GM18868 (cell line): ENCODE data around the gene ELL2.

Experiments
- ATAC-seq: cut with Tn5 transposase; IDR thresholded peaks from one replicate; pipeline ENCODE4 v1.9.1; 2021; ENCODE audit warnings: mild to moderate bottlenecking, moderate library complexity; ENCODE audit not compliant: unreplicated experiment

The ELL2 gene

GRCh38 chr5:95983509-95983908 lies 21.9 kb upstream of the ELL2 start:
- no peak for ATAC-seq

GRCh38 chr5:95983080-95983479 lies 21.4 kb upstream of the ELL2 start:
- ATAC-seq: no peak

- ATAC-seq: no peak
Measured at GRCh38 chr5:95976606-95977005, 15.0 kb upstream of the ELL2 start.

- no peak for ATAC-seq
Measured at GRCh38 chr5:95975703-95976102, 14.1 kb upstream of the ELL2 start.

- peak; percentile 91 for ATAC-seq
Measured at GRCh38 chr5:95973793-95974325, 12.2 kb upstream of the ELL2 start.

DNA sequence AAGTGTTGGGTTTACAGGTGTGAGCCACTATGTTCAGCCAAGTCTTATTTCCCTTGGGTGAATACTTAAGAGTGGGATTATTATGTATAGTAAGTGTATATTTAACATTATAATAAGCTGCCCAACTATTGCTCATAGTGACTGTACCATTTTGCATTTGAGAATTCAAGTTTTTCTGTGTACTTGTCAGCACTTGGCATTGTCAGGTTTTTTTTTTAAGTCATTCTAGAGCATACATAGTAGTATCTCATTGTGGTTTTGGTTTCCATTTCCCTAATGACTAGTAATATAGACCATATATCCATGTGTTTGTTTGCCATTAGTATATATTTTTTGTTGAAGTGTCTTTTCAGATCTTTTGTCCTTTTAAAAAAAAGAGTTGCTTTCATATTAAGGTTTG lies 10.5 kb upstream of the ELL2 start:
- ATAC-seq: no peak

- ATAC-seq: no peak
Measured at GRCh38 chr5:95970359-95970704, 8.7 kb upstream of the ELL2 start.

- no peak for ATAC-seq
Measured at GRCh38 chr5:95969651-95970358, 8.2 kb upstream of the ELL2 start.

- no peak for ATAC-seq
Measured at GRCh38 chr5:95969055-95969454, 7.4 kb upstream of the ELL2 start.

DNA sequence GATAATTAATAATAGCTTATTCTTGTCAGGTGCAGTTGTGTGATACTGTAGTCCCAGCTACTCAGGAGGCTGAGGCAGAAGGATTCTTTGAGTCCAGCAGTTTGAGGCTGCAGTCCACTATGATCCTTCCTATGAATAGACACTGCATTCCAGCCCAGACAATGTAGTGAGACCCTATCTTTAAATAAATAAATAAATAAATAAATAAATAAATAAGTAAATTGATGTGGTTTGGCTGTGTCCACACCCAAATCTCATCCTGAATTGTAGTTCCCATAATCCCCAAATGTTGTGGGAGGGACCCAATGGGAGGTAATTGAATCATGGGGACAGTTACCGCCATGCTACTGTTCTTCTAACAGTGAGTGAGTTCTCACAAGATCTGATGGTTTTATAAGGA lies 5.6 kb upstream of the ELL2 start:
- no peak for ATAC-seq

DNA sequence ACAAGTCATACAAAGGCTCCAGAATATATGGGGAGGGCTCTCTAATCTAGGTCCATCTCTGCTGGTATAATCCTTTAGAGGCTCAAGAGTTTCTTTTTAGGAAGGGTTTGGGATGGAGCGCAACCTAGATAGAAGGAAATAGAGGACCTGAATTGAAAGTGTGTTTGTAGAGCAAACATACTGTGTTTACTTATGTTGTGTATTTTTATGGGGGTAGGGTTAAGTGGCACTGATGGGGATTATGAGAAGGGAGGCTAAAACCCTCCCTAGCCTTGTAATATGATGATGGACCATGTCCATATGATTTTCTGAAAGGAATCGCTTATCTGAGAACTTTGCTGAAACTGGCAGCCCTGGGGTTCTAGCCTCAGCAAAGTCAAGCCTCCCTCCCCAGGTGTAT lies 4.4 kb upstream of the ELL2 start:
- ATAC-seq: no peak

GRCh38 chr5:95963650-95964410 lies 2.2 kb upstream of the ELL2 start:
- no peak for ATAC-seq

- no peak for ATAC-seq
Measured at GRCh38 chr5:95962785-95963184, 1.1 kb upstream of the ELL2 start.

- no peak for ATAC-seq
Measured at GRCh38 chr5:95962475-95962773, 773 bp upstream of the ELL2 start.

DNA sequence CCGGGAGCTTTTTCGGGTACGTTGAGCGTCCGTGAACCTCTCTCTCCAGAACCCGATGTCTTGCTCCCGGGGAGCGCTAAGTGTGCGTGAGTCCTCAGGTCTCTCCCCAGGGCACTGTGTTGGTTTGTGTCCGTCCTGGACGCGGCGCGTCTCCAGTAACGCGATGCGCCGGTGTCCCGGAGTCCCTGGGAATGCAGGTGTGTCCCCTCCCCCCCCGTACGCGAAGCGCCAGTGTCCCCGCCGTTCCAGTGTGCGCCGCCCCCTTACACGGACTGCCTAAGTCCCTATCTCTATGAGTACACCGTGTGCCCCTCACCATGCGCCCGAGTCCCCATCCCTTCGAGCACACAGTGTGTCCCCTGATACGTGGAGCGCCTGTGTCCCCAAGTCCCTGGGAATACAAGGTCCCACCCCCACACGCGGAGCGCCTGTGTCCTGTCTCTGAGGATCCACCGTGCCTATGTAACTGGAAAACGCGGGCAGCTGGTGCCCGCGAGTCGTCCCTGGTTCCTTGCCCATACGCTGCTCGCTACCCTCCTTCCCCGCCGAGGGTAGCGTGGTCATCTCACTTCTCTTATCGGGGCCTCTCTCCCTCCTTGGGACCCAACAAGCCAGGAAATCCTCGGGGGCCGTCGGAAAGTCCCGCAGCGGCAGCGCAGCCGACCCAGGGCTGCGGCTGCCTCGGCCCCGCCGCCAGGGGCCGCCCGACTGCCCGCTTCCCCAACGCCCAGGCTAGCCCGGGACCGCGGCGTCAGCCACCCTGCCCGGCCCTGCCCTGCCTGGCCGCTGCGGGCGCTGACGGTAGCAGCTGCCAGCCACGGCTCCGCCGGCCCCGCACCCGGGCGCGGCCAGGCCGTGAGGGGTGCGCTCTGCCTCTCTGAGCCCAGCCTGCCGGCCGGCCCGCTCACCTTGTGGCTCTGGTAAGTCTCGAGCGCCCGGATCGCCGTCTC lies 709 bp downstream of the ELL2 start:
- peak; percentile 62 for ATAC-seq

DNA sequence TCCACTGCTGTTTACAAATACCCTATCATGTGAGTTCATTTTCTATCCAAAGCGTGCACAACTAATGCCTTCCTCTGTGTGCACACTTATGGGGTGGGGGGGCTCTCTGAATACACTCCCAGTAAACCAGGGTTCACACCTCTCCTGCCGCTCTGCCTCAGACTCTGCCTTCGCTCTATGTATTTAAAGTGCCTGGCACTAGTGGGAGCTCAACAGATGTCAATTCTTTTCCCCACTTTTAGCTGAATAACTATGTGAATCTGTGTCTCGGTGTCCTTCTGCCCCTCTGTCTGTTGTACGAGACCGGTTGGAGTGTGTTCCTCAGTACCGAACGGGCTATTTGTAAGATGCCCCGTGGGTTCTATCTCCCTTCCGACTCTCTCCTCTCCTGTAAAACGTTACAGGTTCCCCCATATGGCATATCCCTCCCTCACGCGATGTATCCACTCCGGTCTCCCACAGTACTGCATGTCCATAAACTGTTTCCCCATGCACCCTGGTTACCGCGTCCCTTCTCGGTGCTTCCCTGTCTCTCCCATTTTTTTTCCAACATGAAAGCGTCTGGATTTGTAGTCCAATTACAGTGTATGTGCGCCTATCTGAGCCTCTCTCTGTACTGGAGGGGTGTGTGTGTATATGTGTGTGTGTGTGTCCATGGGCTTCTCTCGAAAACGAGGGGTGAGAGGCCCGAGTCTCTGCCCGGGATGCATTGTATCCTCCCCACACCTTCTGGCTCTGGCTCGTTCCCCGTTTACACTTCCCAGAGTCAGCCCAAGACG lies 1.6 kb downstream of the ELL2 start:
- no peak for ATAC-seq

DNA sequence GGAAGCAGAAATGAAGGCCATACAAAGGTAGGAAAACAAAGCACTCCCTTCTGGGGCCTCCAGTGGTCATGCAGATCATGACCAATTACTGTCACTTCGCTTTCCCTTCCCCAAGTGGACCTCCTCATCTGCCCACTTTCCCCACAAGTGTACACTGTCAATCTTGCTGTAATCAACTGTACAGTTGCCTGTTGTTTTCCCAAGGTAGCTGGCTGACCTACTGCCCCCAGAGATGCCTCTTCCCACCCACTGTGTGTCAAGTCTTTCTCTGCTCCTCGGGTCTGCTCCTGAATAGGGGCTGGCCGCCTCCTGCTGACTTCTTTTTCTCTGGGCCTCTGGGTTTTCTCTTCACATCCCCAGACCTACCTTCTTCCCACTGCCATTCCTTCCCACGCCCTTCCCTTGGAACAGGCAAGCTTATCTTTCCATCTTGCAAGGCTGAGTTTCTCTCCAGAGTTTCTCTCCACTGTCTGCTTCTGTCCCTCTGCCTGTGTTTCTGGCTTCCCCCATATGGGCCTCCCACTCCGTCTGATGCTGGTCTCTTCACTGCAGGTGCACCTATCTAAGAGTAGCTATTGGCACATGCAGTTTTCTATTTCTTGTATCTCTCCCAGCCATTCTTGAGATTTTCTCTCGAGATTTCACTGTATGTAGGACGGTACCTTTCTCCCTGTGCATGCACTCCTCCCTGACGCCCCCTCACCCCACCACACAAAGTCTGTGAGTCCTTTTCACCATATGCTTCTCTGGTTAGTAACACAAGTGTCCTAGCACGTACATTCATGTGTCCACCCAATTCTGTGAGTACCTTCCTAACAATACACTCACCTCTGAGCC lies 2.4 kb downstream of the ELL2 start:
- no peak for ATAC-seq

DNA sequence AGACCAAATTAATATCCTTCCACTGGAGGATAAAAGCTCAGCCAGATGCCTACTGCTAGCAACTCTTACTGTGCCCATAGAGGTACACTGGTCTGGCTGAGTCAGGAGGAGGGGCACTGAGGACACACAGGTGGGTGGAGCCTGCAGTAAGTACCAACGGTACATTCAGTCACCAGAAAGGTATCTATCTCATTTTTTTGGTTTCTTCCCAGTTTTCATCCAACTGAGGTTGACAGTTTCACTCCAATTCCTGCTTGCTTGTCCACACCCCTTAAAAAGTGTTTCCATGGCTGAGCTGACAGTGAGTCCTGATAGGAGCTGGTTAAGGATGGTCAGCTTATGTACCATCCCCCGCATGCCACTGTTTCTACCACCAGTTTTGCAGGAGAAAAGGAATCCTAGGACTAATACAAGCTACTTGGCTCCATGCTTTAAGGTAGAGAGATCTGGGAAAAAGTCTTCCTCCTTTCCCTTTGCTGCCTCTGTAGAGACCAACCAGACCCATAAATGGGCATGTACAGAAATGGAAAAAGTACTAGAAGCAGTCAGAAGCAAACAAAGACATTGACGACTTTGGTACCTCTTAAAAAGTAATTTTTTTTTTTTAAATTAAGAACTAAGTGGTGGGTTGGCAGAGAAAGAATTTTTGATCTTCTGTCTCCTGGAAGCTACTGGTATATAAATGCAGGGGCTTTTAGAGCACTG lies 3.2 kb downstream of the ELL2 start:
- ATAC-seq: no peak

GRCh38 chr5:95957561-95958203 lies 4.0 kb downstream of the ELL2 start:
- ATAC-seq: no peak
